Kidney (tissue), 14 donors: Measurements from ENCODE around the gene FCSK. TPM values are rescaled to one million over a fixed set of nuclear protein-coding genes. Genes with fewer than 3 reads are reported as not detected.

ENCODE experiments used
- DNase-seq, 5 donors: peaks; one replicate each; pipeline ENCODE4 v3.0.0-alpha.2; 2013 to 2020
- FAIRE-seq: peaks from 2 replicates; lab custom pipeline; 2012; peaks lifted over from hg19 to GRCh38; lab: Jason Lieb, UNC
- H3K27ac ChIP-seq, 2 donors: one replicate each; pipeline ENCODE4 v1.7.0; 2013; ENCODE audit warnings: low read depth in 2 of 2, low read length in 2 of 2, inconsistent platforms in 1 of 2
- H3K27me3 ChIP-seq: one replicate; pipeline ENCODE4 v1.7.1; 2013; ENCODE audit warnings: low read length, inconsistent platforms; ENCODE audit not compliant: control insufficient read depth, insufficient read depth
- H3K36me3 ChIP-seq, 3 donors: one replicate each; pipeline versions ENCODE4 v1.7.0 to v1.7.1; 2013; ENCODE audit warnings: low read length in 3 of 3, control low read depth in 1 of 3, inconsistent platforms in 1 of 3; ENCODE audit not compliant: insufficient read depth in 3 of 3, control insufficient read depth in 2 of 3
- H3K4me1 ChIP-seq, 3 donors: one replicate each; pipeline versions ENCODE4 v1.7.0 to v1.7.1; 2013; ENCODE audit warnings: low read length in 3 of 3, inconsistent platforms in 1 of 3, low read depth in 1 of 3; ENCODE audit not compliant: control insufficient read depth in 2 of 3, insufficient read depth in 2 of 3
- H3K4me3 ChIP-seq, 3 donors: one replicate each; pipeline versions ENCODE4 v1.7.0 to v1.8.1; 2013; ENCODE audit warnings: low read length in 3 of 3, control low read depth in 1 of 3, inconsistent platforms in 1 of 3
- H3K9ac ChIP-seq, 3 donors: one replicate each; pipeline versions ENCODE4 v1.7.0 to v1.7.1; 2013; ENCODE audit warnings: low read length in 3 of 3, control low read depth in 1 of 3, inconsistent platforms in 1 of 3
- H3K9me3 ChIP-seq, 3 donors: one replicate each; pipeline versions ENCODE4 v1.7.0 to v1.7.1; 2013; ENCODE audit warnings: low read length in 3 of 3, control low read depth in 1 of 3, inconsistent platforms in 1 of 3; ENCODE audit not compliant: control insufficient read depth in 2 of 3, insufficient read depth in 1 of 3
- intact Hi-C: fragments of 100-400 bp; cut with DNase I; formaldehyde crosslinking; loops from one replicate; pipeline ENCODE4 v1.11.1; 2022
- polyA plus RNA-seq: library from polyadenylated mRNA; stranded (reverse); fragments of 350-450 nt; fragmentation: Illumina TruSeq; extraction: RNeasy Lipid Tissue Mini Kit (QIAGEN cat#74804); gene quantifications from one replicate; pipeline ENCODE4 v1.2.3, GENCODE V29; 2014; ENCODE audit warnings: low read depth, low replicate concordance; ENCODE audit not compliant: insufficient read depth
- total RNA-seq: library from RNA; stranded (reverse); fragmentation: NEBNext Ultra II Directional; extraction: Animal tissue kit (Norgen Biotek cat#: 25700); gene quantifications from one replicate; pipeline ENCODE4 v1.2.1, GENCODE V29; 2021
- TF ChIP-seq, protein P1 (sequence below): IDR thresholded peaks from 3 replicates; pipeline ENCODE4 v1.5.1; 2012; ENCODE audit warnings: mild to moderate bottlenecking, moderate library complexity, borderline replicate concordance; ENCODE audit not compliant: insufficient read depth; ENCODE audit errors: extremely low read depth
- donor health status: control.
- donor health status: control.
- donor health status: control.
- donor health status: control.
- donor health status: control.
- donor health status: DM: yes; HTN: yes; CAD: no.
- donor health status: Normal renal cell carcinoma (clear cell type).

The FCSK gene
- total and polyA plus RNA-seq, 2 donors from 2014 or later, result 18.7 to 32.5 TPM

- Histone ChIP-seq H3K27ac (no peak overlapping the region), H3K4me1 (peaks cover 2 to 22% (median 7%) of the 10 kb centered on the region in 3 donors), H3K36me3 (no peaks in the 10 kb centered on the region), H3K9ac (no peak overlapping the region), H3K9me3 (no peaks in the 10 kb centered on the region), H3K4me3 (no peak overlapping the region), H3K27me3 (no peaks in the 10 kb centered on the region)
- no peak for FAIRE-seq
- intact Hi-C loops, result no loop called here
- TF ChIP-seq, protein P1, sequence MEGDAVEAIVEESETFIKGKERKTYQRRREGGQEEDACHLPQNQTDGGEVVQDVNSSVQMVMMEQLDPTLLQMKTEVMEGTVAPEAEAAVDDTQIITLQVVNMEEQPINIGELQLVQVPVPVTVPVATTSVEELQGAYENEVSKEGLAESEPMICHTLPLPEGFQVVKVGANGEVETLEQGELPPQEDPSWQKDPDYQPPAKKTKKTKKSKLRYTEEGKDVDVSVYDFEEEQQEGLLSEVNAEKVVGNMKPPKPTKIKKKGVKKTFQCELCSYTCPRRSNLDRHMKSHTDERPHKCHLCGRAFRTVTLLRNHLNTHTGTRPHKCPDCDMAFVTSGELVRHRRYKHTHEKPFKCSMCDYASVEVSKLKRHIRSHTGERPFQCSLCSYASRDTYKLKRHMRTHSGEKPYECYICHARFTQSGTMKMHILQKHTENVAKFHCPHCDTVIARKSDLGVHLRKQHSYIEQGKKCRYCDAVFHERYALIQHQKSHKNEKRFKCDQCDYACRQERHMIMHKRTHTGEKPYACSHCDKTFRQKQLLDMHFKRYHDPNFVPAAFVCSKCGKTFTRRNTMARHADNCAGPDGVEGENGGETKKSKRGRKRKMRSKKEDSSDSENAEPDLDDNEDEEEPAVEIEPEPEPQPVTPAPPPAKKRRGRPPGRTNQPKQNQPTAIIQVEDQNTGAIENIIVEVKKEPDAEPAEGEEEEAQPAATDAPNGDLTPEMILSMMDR, result no peak
- DNase-seq, result no peak
These were observed 31.9 kb upstream of the FCSK start for GRCh38 chr16:70422543-70422942.

- intact Hi-C loops, result no loop called here
- Histone ChIP-seq H3K36me3 (no peaks in the 10 kb centered on the region), H3K4me3 (peak overlapping the region in 2 of 3 donors; percentile 4 to 33), H3K27ac (peak overlapping the region; percentile 93 to 97), H3K27me3 (no peaks in the 10 kb centered on the region), H3K4me1 (peaks cover 15 to 41% (median 37%) of the 10 kb centered on the region in 3 donors), H3K9me3 (no peaks in the 10 kb centered on the region), H3K9ac (peak overlapping the region in 2 of 3 donors; percentile 1 to 80)
- TF ChIP-seq, protein P1, result no peak
- FAIRE-seq (no peak), DNase-seq (no peak)
These were observed 26.6 kb upstream of the FCSK start for GRCh38 chr16:70427786-70428177.

DNA sequence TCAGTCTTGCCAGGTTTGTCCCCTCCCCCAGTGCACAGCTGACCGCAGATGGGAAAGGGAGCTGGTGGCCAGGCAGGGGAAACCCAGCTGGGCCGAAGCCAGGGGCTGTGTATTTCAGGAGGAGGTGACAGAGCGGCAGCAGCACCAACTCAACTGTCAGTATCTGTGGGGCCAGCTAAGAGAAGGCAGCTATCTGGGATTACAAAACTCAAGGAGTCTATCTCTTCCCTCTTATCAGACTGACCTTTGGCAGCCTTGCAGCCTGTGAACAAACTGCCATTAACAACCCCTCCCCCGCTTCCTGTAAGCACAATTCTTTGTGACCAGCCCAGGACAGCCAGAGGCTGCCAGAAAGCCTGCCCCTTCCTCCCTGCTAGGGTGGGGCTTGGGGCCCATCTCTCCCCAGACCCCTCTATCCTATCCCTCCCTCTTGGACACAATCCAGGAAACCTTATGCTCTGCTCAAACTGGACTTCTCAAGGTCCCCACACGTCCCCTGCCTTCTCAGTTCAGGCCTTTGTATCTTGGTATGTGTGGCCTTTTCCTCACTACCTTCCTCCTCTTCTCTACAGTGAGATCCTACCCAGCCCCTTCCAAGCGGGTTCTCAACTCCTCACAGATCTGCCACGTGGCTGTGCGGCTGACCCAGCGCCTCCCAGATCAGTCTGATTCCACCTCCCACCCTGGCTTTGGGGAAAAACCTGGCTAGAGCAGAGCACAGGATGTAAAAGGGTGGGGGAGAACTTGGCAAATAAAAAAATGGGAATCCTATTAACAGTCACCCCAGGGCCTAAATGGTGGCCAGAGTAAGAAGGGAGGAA lies 26.0 kb upstream of the FCSK start:
- Histone ChIP-seq H3K9me3 (no peaks in the 10 kb centered on the region), H3K36me3 (no peaks in the 10 kb centered on the region), H3K4me1 (peaks cover 15 to 47% (median 42%) of the 10 kb centered on the region in 3 donors), H3K9ac (peak overlapping the region in 2 of 3 donors; percentile 8 to 80), H3K27me3 (no peaks in the 10 kb centered on the region), H3K4me3 (peak overlapping the region in 2 of 3 donors; percentile 4 to 33), H3K27ac (peak overlapping the region; percentile 93 to 97)
- intact Hi-C loops, result no loop called here
- TF ChIP-seq, protein P1, result no peak
- FAIRE-seq (no peak), DNase-seq (peak; percentile 85 to 98 (median 92))
